Measurements from ENCODE around the gene SUB1. TPM values are rescaled to one million over a fixed set of nuclear protein-coding genes. Genes with fewer than 3 reads are reported as not detected.

SUB1 gene
- polyA plus RNA-seq, 2 donors, result 106 to 145 TPM

DNA sequence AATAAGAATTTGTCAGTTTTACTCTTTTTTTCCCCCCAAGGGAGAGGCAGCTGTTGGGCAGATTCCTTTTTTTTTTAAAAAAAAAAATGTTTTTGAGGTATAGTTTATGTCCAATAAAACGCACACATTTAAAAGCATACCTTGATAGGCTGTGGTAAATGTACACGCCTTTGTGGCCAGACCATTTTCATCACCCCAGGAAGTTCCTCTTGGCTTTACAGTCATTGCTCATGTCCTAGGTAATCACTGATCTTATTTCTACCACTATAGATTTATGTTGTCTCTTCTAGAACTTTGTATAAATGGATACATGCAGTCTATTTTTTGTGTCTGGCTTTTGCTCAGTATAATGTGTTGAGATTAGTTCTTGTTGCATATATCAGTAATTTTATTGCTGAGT is 9.8 kb downstream of the SUB1 start:
- no peak overlapping the region for H3K27ac ChIP-seq (ENCODE audit: low read depth in 2 of 2, low read length in 1 of 2)
- WGBS, 2 donors, result 69 to 78% methylated on average over 2 of the region's 2 CpGs
- H3K4me1 ChIP-seq (ENCODE audit: control insufficient read depth in 2 of 2, insufficient read depth in 2 of 2, low read length in 1 of 2), result no peaks in the 10 kb centered on the region
- no peak overlapping the region for H3K4me3 ChIP-seq (ENCODE audit: low read depth in 1 of 2, low read length in 2 of 2)
- peaks cover 8 to 9% of the 10 kb centered on the region in 2 donors for H3K36me3 ChIP-seq (ENCODE audit: control insufficient read depth in 2 of 2, insufficient read depth in 2 of 2, low read length in 1 of 2)
- no peaks in the 10 kb centered on the region for H3K9me3 ChIP-seq (ENCODE audit: control insufficient read depth in 2 of 2, insufficient read depth in 1 of 2, low read depth in 1 of 2, low read length in 1 of 2)
- no peaks in the 10 kb centered on the region for H3K27me3 ChIP-seq (ENCODE audit: control insufficient read depth in 1 of 2, insufficient read depth in 2 of 2, low read length in 2 of 2)

GRCh38 chr5:32597041-32597629 is 11.8 kb downstream of the SUB1 start:
- Histone ChIP-seq H3K4me3 (ENCODE audit: low read depth in 1 of 2, low read length in 2 of 2) (no peak overlapping the region), H3K9me3 (ENCODE audit: control insufficient read depth in 2 of 2, insufficient read depth in 1 of 2, low read depth in 1 of 2, low read length in 1 of 2) (no peaks in the 10 kb centered on the region), H3K27ac (ENCODE audit: low read depth in 2 of 2, low read length in 1 of 2) (no peak overlapping the region), H3K4me1 (ENCODE audit: control insufficient read depth in 2 of 2, insufficient read depth in 2 of 2, low read length in 1 of 2) (no peaks in the 10 kb centered on the region), H3K27me3 (ENCODE audit: control insufficient read depth in 1 of 2, insufficient read depth in 2 of 2, low read length in 2 of 2) (no peaks in the 10 kb centered on the region), H3K36me3 (ENCODE audit: control insufficient read depth in 2 of 2, insufficient read depth in 2 of 2, low read length in 1 of 2) (peaks cover 7 to 8% of the 10 kb centered on the region in 2 donors)
- WGBS, 2 donors, result 39 to 47% methylated on average over 2 of the region's 2 CpGs

- no peaks in the 10 kb centered on the region for H3K9me3 ChIP-seq (ENCODE audit: control insufficient read depth in 2 of 2, insufficient read depth in 1 of 2, low read depth in 1 of 2, low read length in 1 of 2)
- WGBS, 2 donors, result 77 to 82% methylated on average over 3 of the region's 3 CpGs
- H3K27ac ChIP-seq (ENCODE audit: low read depth in 2 of 2, low read length in 1 of 2), result no peak overlapping the region
- H3K36me3 ChIP-seq (ENCODE audit: control insufficient read depth in 2 of 2, insufficient read depth in 2 of 2, low read length in 1 of 2), result peaks cover 0 to 3% of the 10 kb centered on the region in 2 donors
- H3K27me3 ChIP-seq (ENCODE audit: control insufficient read depth in 1 of 2, insufficient read depth in 2 of 2, low read length in 2 of 2), result no peaks in the 10 kb centered on the region
- no peaks in the 10 kb centered on the region for H3K4me1 ChIP-seq (ENCODE audit: control insufficient read depth in 2 of 2, insufficient read depth in 2 of 2, low read length in 1 of 2)
- no peak overlapping the region for H3K4me3 ChIP-seq (ENCODE audit: low read depth in 1 of 2, low read length in 2 of 2)
These were observed 13.0 kb downstream of the SUB1 start for GRCh38 chr5:32598260-32598937.

GRCh38 chr5:32598997-32599549 is 13.7 kb downstream of the SUB1 start:
- H3K9me3 ChIP-seq (ENCODE audit: control insufficient read depth in 2 of 2, insufficient read depth in 1 of 2, low read depth in 1 of 2, low read length in 1 of 2), result no peaks in the 10 kb centered on the region
- no peak overlapping the region for H3K4me3 ChIP-seq (ENCODE audit: low read depth in 1 of 2, low read length in 2 of 2)
- H3K4me1 ChIP-seq (ENCODE audit: control insufficient read depth in 2 of 2, insufficient read depth in 2 of 2, low read length in 1 of 2), result no peaks in the 10 kb centered on the region
- no peak overlapping the region for H3K27ac ChIP-seq (ENCODE audit: low read depth in 2 of 2, low read length in 1 of 2)
- H3K27me3 ChIP-seq (ENCODE audit: control insufficient read depth in 1 of 2, insufficient read depth in 2 of 2, low read length in 2 of 2), result no peaks in the 10 kb centered on the region
- peaks cover 0 to 3% of the 10 kb centered on the region in 2 donors for H3K36me3 ChIP-seq (ENCODE audit: control insufficient read depth in 2 of 2, insufficient read depth in 2 of 2, low read length in 1 of 2)
- 68% methylated on average over 3 of the region's 3 CpGs for WGBS, 2 donors

GRCh38 chr5:32600054-32600622 is 14.8 kb downstream of the SUB1 start:
- no peaks in the 10 kb centered on the region for H3K36me3 ChIP-seq (ENCODE audit: control insufficient read depth in 2 of 2, insufficient read depth in 2 of 2, low read length in 1 of 2)
- H3K9me3 ChIP-seq (ENCODE audit: control insufficient read depth in 2 of 2, insufficient read depth in 1 of 2, low read depth in 1 of 2, low read length in 1 of 2), result no peaks in the 10 kb centered on the region
- no peak overlapping the region for H3K4me3 ChIP-seq (ENCODE audit: low read depth in 1 of 2, low read length in 2 of 2)
- WGBS, 2 donors, result 38 to 49% methylated on average over 4 of the region's 4 CpGs
- no peaks in the 10 kb centered on the region for H3K27me3 ChIP-seq (ENCODE audit: control insufficient read depth in 1 of 2, insufficient read depth in 2 of 2, low read length in 2 of 2)
- no peak overlapping the region for H3K27ac ChIP-seq (ENCODE audit: low read depth in 2 of 2, low read length in 1 of 2)
- no peaks in the 10 kb centered on the region for H3K4me1 ChIP-seq (ENCODE audit: control insufficient read depth in 2 of 2, insufficient read depth in 2 of 2, low read length in 1 of 2)

- Histone ChIP-seq H3K4me1 (ENCODE audit: control insufficient read depth in 2 of 2, insufficient read depth in 2 of 2, low read length in 1 of 2) (no peaks in the 10 kb centered on the region), H3K36me3 (ENCODE audit: control insufficient read depth in 2 of 2, insufficient read depth in 2 of 2, low read length in 1 of 2) (no peaks in the 10 kb centered on the region), H3K9me3 (ENCODE audit: control insufficient read depth in 2 of 2, insufficient read depth in 1 of 2, low read depth in 1 of 2, low read length in 1 of 2) (no peaks in the 10 kb centered on the region), H3K27me3 (ENCODE audit: control insufficient read depth in 1 of 2, insufficient read depth in 2 of 2, low read length in 2 of 2) (no peaks in the 10 kb centered on the region), H3K27ac (ENCODE audit: low read depth in 2 of 2, low read length in 1 of 2) (no peak overlapping the region), H3K4me3 (ENCODE audit: low read depth in 1 of 2, low read length in 2 of 2) (no peak overlapping the region)
- 83% methylated on average over 1 of the region's 1 CpG for whole genome bisulfite sequencing, 2 donors
These were observed 16.4 kb downstream of the SUB1 start for GRCh38 chr5:32601623-32602295.

- Histone ChIP-seq H3K27me3 (ENCODE audit: control insufficient read depth in 1 of 2, insufficient read depth in 2 of 2, low read length in 2 of 2) (no peaks in the 10 kb centered on the region), H3K36me3 (ENCODE audit: control insufficient read depth in 2 of 2, insufficient read depth in 2 of 2, low read length in 1 of 2) (no peaks in the 10 kb centered on the region), H3K4me1 (ENCODE audit: control insufficient read depth in 2 of 2, insufficient read depth in 2 of 2, low read length in 1 of 2) (no peaks in the 10 kb centered on the region), H3K27ac (ENCODE audit: low read depth in 2 of 2, low read length in 1 of 2) (no peak overlapping the region), H3K9me3 (ENCODE audit: control insufficient read depth in 2 of 2, insufficient read depth in 1 of 2, low read depth in 1 of 2, low read length in 1 of 2) (no peaks in the 10 kb centered on the region), H3K4me3 (ENCODE audit: low read depth in 1 of 2, low read length in 2 of 2) (no peak overlapping the region)
- 90 to 96% methylated on average over 2 of the region's 2 CpGs for WGBS, 2 donors
These were observed 17.5 kb downstream of the SUB1 start for GRCh38 chr5:32602906-32603305.

- H3K27ac ChIP-seq (ENCODE audit: low read depth in 2 of 2, low read length in 1 of 2), result no peak overlapping the region
- 87 to 95% methylated on average over 4 of the region's 4 CpGs for WGBS, 2 donors
- H3K4me3 ChIP-seq (ENCODE audit: low read depth in 1 of 2, low read length in 2 of 2), result no peak overlapping the region
- H3K27me3 ChIP-seq (ENCODE audit: control insufficient read depth in 1 of 2, insufficient read depth in 2 of 2, low read length in 2 of 2), result no peaks in the 10 kb centered on the region
- H3K4me1 ChIP-seq (ENCODE audit: control insufficient read depth in 2 of 2, insufficient read depth in 2 of 2, low read length in 1 of 2), result no peaks in the 10 kb centered on the region
- no peaks in the 10 kb centered on the region for H3K36me3 ChIP-seq (ENCODE audit: control insufficient read depth in 2 of 2, insufficient read depth in 2 of 2, low read length in 1 of 2)
- no peaks in the 10 kb centered on the region for H3K9me3 ChIP-seq (ENCODE audit: control insufficient read depth in 2 of 2, insufficient read depth in 1 of 2, low read depth in 1 of 2, low read length in 1 of 2)
These were observed 19.7 kb downstream of the SUB1 start for GRCh38 chr5:32604800-32605765.

GRCh38 chr5:32605766-32606152 is 20.4 kb downstream of the SUB1 start:
- no peaks in the 10 kb centered on the region for H3K27me3 ChIP-seq (ENCODE audit: control insufficient read depth in 1 of 2, insufficient read depth in 2 of 2, low read length in 2 of 2)
- H3K9me3 ChIP-seq (ENCODE audit: control insufficient read depth in 2 of 2, insufficient read depth in 1 of 2, low read depth in 1 of 2, low read length in 1 of 2), result no peaks in the 10 kb centered on the region
- WGBS, 2 donors, result 92% methylated on average over 2 of the region's 2 CpGs
- H3K4me1 ChIP-seq (ENCODE audit: control insufficient read depth in 2 of 2, insufficient read depth in 2 of 2, low read length in 1 of 2), result no peaks in the 10 kb centered on the region
- H3K4me3 ChIP-seq (ENCODE audit: low read depth in 1 of 2, low read length in 2 of 2), result no peak overlapping the region
- H3K27ac ChIP-seq (ENCODE audit: low read depth in 2 of 2, low read length in 1 of 2), result no peak overlapping the region
- no peaks in the 10 kb centered on the region for H3K36me3 ChIP-seq (ENCODE audit: control insufficient read depth in 2 of 2, insufficient read depth in 2 of 2, low read length in 1 of 2)

All from esophagus (tissue), 2 donors.